Stimulated activated CD8-positive, alpha-beta memory T cell treated with anti-CD3 and anti-CD28 coated beads, Interleukin-15, amount 100 ng/mL, for 1 hour (primary cell): ENCODE results near the gene ADAMTS18.
"Not testable (repeated sequence)": the region's sequence is repeated elsewhere in the genome, so short reads cannot be mapped to it uniquely, and the experiment has no call there.

Source experiments
- DNase-seq: peaks from one replicate; pipeline ENCODE4 v3.0.0-alpha.2; 2020; ENCODE audit warnings: low read depth

The ADAMTS18 gene

DNA sequence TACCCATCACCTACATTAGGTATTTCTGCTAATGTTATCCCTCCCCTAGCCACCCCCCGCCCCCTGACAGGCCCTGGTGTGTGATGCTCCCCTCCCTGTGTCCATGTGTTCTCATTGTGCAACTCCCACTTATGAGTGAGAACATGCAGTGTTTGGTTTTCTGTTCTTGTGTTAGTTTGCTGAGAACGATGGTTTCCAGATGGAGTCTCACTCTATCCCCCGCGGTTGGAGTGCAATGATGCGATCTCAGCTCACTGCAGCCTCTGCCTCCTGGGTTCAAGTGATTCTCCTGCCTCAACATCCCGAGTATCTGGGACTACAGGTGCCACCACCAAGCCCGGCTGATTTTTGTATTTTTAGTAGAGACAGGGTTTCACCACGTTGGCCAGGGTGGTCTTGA is 155.5 kb downstream of the ADAMTS18 start:
- DNase-seq: not testable (repeated sequence)

DNA sequence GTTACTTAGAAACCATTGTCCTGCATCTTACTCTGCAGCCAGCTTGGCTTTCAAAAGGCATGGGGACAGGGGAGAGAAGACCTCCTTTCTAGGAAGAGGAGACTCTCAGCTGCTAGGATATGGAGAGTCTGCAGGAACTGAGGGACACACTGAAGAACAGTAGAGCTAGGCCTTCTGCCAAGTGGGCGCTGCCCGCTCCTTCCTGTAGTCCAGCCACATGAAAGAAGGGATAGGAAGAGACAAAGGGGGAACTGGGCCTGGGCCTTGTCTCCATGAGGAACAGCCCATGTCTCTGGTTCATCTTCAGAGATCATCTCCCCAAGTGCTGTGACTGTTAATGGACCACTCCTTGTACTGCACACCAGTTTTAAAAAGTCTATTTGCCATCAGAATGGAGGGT is 157.3 kb downstream of the ADAMTS18 start:
- DNase-seq: no peak

DNA sequence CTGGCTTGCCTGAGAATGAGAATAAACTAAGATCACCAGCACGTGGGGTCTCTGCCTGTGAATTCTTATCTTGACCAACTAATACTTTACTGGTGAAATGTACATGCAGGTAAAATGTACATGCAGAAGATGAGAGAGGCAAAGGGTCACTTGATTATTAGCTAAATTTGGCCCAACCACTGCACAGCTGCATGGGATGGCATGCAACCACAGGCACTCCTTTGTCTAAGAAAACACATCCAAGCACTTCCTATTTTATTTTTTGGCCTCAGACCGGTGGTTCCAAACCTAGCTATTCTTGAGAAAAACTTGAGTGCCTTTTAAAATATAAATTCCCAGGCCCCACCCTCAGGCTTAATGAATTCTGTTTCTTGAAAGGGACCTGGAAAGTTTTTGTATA is 157.7 kb downstream of the ADAMTS18 start:
- no peak for DNase-seq

GRCh38 chr16:77276661-77277060 is 158.2 kb downstream of the ADAMTS18 start:
- DNase-seq: no peak

GRCh38 chr16:77275303-77275702 is 159.5 kb downstream of the ADAMTS18 start:
- not testable (repeated sequence) for DNase-seq

- no peak for DNase-seq
Observed at GRCh38 chr16:77273815-77274214, 161.0 kb downstream of the ADAMTS18 start.

DNA sequence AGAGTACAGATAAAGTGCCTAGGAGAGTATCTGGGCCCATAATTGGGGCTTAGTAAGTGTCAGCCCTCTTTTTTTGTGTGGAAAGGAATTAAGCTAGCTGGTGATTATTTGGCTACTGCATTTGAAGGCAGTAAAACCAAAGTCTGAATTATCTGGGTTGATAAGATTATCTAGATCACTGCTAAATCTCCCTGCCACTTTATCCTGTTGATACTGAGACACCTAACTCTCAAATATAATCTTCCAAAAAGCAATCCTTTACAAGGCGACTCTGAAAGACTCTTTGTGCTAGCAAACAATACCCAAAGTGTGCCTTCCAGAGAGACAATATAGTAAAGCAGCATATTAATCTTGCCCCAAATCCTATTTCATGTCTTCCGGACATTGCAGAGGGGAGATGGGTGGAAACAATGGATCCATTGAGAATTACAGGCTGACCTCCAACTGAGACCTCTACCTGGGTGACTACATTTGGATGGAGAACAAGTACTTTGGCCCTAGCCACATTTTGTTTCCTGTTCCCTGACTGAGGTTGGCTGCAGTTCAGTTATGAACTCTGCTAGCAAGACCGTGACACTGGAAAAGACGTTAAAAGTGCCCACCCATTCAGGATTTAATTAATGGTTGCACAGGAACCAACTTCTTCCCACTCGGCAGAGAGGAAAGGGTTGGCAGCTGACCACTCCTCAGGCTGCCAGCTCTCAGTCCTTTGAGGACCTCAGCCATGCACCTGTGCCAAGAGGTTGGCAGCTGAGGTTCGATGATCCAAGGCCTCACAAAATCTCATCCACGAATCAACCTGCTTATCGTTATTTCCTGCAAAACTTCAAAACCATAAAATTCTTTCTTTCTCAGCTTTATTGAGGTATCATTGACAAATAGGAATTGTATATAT is 163.1 kb downstream of the ADAMTS18 start:
- DNase-seq: no peak

GRCh38 chr16:77266185-77266584 is 168.6 kb downstream of the ADAMTS18 start:
- not testable (repeated sequence) for DNase-seq

DNA sequence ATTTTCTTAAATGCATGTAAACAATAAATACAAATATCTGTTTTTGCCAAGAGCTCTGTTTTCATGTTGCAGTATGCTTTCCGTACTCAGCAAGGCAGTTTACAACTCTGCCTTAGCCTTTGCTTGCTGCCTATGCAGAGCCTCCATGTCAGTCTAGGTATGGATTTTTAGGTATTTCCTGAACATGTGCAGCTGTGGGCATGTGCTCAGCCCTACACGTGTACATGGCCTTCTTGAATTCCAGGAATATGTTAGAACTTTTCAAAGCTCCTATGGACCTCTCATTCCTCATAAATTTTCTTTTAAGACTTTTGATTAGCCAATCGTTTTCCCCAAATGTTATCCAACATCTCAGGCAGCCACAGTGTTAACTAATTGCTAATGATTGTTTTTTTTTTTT is 171.9 kb downstream of the ADAMTS18 start:
- no peak for DNase-seq

GRCh38 chr16:77250400-77250799 is 184.4 kb downstream of the ADAMTS18 start:
- no peak for DNase-seq

DNA sequence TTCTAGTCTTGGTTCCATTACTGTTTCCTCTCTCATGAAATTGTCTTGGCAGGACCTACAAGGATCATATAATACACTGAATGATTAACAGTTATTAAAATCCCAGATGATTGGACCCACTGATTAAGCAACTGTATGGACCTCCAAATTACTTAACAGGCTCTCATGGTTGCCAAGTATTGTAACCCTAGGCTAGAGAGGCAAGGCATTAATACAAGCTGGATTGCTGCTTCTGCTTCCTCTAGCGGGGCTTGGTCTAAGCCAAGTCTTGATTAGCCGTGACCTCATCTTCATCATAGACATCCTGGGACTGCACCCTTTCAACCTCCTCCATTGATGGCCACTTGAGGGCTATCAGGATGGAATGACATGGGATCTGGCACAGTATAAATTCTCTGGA is 188.7 kb downstream of the ADAMTS18 start:
- DNase-seq: no peak

DNA sequence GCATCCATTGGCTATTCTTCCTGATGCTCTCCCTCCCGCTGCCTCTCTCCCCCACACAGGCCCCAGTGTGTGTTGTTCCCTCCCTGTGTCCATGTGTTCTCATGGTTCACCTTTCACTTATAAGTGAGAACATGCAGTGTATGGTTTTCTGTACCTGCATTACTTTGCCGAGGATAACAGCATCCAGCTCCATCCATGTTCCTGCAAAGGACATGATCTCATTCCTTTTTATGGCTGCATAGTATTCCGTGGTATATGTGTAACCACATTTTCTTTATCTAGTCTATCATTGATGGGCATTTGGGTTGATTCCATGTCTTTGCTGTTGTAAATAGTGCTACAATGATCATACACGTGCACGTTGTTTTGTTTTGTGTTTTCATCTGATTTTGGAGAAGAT is 192.4 kb downstream of the ADAMTS18 start:
- DNase-seq: not testable (repeated sequence)

GRCh38 chr16:77238593-77238992 is 196.2 kb downstream of the ADAMTS18 start:
- no peak for DNase-seq

DNA sequence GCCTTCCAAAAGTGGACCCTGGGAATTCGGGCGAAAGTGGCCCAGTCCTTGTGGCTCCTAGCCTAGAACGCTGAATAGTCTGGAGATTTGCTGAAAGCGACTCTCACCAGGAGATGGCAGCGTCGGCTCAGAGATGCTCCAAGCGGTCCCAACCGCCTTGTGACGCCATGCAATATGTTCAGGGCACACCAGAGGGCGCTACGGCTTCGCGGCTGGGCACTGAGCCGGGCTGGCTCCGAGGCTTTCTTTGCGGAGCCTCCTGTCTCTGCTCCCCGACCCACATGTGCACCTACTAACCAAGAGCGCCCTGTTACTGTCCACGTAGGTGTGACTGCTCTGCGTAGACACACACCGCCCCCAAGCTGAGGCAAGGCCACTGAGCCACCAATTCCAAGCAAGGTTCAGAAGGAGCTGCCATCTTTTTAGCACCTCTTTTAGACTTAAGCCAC is 198.7 kb downstream of the ADAMTS18 start:
- DNase-seq: peak; percentile 78

DNA sequence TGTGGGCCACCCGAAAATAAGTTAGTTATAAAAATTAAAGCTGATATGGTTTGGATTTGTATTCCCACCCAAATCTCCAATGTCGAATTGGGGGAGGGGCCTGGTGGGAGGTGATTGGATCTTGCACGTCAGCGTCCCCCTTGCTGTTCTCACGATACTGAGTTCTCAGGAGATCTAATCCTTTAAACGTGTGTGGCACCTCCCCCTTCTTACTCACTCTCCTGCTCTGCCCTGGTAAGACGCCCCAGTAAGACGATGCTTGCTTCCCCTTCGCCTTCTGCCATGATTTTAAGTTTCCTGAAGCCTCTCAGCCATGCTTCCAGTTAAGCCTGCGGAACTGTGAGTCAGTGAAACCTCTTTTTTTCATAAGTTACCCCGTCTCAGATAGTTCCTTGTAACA is 200.2 kb downstream of the ADAMTS18 start:
- no peak for DNase-seq

DNA sequence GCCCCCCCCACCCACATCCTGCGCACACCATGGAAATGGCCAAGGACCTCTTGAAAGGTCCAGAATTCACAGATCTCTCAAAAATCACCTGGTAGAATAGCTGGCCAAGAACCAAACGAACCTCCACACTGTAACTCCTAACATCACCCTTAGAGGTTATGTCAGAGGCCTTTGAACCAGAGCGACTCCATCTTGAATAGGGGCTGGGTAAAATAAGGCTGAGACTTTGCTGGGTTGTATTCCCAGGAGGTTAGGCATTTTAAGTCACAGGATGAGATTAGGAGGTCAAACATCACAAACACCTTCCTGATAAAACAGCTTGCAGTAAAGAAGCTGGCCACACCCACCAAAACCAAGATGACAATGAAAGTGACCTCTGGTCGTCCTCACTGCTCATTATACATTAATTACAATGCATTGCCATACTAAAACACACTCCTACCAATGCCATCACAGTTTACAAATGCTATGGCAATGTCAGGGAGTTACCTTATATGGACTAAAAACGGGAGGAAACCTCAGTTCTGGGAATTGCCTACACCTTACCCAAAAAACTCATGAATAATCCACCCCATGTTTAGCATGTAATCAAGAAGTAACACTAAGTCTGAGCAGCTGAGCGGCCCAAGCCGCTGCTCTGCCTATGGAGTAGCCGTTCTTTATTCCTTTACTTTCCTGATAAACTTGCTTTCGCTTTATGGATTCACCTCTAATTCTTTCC is 200.9 kb downstream of the ADAMTS18 start:
- DNase-seq: no peak
